ENCODE measurements around the gene RNF5.
"Not testable (repeated sequence)": the region's sequence is repeated elsewhere in the genome, so short reads cannot be mapped to it uniquely, and the experiment has no call there.

The RNF5 gene

GRCh38 chr6:32204268-32204715, 26.1 kb downstream of the RNF5 start:
- no peak for DNase-seq (ENCODE audit: low read depth, low spot score)

- DNase-seq (ENCODE audit: low read depth, low spot score): no peak
Measured at GRCh38 chr6:32208996-32209395, 30.8 kb downstream of the RNF5 start.

DNA sequence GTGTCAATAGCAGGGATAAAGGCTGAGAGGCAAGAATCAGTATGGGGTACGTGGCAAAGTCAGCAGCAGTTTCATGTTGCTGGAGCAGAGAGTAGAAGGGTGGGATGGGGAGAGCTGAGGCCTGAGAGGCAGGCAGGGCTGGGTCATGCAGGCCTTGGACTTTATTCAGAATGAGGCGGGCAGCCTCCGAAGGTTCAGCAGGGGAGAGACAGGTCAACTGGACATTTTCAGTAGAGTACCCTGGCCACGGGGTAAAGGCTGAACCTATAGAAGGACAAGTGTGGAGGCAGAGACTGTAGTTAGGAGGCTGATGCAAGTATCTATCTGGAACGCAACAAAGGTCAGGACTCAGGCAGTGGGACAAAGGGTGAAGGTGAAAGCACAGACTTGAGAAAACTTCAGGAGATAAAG, 32.0 kb downstream of the RNF5 start:
- no peak for DNase-seq (ENCODE audit: low read depth, low spot score)

- DNase-seq (ENCODE audit: low read depth, low spot score): not testable (repeated sequence)
Measured at GRCh38 chr6:32211432-32211831, 33.2 kb downstream of the RNF5 start.

DNA sequence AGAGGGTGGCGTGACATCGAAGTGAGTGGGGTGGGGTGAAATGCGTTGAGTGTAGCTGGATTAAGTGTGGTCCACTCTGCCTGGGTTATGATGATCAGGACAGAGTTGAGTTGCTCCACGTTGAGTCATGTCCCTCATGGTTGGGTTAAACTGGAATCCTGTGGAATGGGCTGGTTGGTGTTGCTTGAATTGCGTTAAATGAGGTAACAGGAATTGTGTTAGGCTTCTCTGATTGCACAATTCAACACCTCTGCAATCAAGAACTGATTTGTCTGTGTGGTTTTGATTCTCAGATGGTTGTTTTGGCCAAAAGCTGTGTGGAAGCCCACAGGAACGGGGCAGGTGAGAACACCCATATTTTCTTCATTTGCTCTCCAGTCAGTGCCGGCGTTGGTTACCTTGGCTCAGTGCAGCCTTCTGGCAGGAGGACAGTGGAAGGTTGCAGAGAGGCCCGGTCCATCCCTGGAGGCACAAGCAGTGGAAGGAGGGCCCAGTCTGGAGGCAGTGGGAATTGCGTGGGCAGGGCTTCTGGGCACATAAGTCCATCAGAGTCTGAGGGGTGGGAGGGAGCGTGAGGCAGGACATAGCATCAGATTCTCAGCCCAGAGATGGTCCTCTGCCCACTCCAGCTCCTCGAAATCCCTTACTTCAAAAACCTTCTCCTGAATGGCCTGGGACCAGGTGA, 34.0 kb downstream of the RNF5 start:
- DNase-seq (ENCODE audit: low read depth, low spot score): no peak

GRCh38 chr6:32213649-32214048, 35.4 kb downstream of the RNF5 start:
- DNase-seq (ENCODE audit: low read depth, low spot score): no peak

DNA sequence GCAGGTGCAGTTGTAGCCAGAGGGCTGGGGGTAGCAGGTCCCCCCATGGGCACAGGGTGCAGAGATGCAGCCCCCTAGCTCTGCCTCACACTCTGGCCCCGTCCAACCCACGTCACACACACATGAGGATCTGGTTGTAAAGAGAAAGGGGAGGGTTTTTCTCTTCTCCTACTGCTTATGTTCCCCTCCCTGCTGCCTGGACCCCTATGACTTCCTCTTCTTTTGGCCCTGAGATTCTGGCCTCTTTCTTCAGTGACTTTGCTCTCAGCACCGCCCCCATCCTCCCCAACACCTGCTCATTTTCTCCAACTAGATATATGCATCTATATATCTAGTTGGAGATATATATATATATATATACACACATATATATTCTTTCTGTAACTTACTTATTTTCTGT, 35.9 kb downstream of the RNF5 start:
- no peak for DNase-seq (ENCODE audit: low read depth, low spot score)

DNA sequence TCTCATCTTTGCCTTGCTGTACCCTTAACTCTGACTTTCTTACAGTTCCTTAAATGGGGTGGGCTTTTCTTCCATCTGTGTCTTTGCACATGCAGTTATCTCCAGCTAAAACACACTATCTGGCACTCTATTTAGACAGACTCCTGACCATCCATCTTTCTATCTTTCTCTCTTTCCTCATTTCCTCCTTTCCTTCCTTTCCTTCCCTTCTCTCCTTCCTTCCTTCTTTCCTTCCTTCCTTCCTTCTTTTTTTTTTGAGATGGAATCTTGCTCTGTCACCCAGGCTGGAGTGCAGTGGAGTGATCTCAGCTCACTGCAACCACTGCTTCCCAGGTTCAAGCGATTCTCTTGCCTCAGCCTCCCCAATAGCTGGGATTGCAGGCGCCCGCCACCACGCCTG, 37.4 kb downstream of the RNF5 start:
- no peak for DNase-seq (ENCODE audit: low read depth, low spot score)

GRCh38 chr6:32216285-32216684, 38.1 kb downstream of the RNF5 start:
- DNase-seq (ENCODE audit: low read depth, low spot score): no peak

DNA sequence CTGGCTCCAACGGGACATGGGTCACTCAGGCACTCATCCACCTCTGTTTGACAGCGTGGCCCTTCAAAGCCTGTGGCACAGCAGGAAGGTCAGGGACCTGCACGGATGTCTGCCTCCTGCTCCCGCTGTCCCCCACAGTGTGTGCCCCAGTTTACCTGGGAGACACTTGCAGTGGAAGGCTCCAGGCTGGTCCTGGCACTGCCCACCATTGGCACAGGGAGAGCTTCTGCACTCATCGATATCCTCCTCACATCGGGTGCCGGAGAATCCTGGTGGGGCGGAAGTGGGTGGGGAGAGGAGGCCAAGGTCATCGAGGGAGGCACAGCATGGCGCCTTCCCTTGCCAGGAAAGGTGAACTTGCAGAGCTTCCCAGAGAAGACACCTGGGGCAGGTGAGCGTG, 38.8 kb downstream of the RNF5 start:
- no peak for DNase-seq (ENCODE audit: low read depth, low spot score)

DNA sequence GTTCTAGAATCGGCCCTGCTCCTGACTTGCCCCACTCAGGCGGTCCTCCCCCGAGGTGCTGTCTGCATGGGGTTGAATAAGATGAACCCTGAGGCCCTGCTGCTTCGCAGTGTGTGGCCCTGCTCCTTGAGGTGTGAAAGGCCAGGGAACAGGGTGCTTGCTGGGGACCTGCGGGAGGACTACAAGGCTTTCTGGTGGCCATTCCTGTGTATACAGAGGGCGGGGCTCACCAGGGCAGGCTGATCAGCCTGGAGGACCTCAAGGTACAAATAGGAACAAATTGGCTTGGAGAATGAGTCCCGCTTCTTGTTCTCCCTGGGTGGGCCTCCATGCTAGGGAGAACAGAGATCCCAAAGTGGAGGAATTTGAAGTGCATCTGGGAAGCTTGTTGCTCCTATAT, 40.0 kb downstream of the RNF5 start:
- DNase-seq (ENCODE audit: low read depth, low spot score): no peak

DNA sequence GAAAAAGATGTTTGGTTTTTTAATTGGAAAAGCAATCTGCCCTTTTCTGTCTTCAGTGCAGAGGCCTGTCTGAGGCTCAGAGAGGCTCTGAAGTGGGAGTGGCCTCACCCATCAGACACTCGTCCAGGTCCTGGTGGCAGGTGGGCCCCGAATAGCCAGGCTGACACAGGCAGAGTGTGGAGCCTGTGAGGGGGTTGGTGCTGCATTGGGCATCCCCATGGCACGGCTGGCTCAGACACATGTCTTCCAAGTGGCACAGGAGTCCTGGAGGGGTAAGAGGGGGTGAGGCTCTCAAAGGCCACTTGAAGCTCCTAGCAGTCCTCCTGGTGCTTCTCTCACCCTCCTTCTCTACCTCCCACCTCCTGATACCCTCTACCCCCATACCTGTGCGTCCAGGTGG, 41.8 kb downstream of the RNF5 start:
- no peak for DNase-seq (ENCODE audit: low read depth, low spot score)

DNA sequence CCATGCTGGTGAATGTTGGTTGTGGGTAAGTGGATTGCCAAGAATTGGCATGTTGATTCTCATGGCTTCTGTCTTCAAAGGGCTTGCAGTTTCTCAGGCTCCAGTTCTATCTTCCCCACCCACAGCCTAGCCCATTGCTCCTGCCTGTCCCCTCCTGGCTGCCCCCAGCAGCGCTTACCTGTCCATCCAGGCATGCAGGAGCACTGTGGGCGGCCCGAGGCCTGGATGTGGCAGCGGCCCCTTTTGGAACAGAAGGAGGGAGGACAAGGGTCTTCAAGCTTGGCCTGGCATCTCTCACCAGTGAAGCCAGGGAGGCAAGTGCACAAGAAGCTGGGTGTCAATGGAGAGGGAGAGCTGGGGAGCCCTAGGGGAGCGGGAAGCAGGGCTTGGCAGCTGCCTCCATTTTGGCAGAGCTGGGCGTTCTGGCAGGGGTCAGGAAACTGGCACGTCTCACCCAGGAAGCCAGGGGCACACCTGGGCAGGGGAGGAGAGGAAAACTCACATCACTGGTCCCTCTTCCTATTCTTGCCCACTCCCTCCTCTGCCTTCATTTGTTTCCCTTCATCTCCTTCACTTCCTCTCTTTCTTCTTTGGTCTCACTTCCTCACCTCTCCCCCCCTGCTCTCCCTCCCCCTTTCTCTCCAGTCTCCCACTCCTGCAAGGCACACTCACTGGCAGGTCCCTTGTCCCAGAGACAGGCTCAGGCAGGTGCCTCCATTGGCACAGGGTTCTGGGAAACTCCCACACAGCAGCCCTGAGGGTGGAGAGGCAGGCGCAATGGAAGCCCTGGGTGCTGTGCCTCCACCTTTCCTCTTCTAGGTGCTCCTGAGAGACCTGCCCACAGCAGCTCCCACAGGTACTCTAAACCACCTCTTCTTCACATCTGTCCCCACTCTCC, 44.4 kb downstream of the RNF5 start:
- no peak for DNase-seq (ENCODE audit: low read depth, low spot score)

- DNase-seq (ENCODE audit: low read depth, low spot score): no peak
Measured at GRCh38 chr6:32223258-32224235, 45.3 kb downstream of the RNF5 start, which contains the start of gene NOTCH4. Gene NOTCH4, minus strand, starts transcription at chr6:32224067. Its CDS starts 139 bp downstream, at chr6:32223928.

- DNase-seq (ENCODE audit: low read depth, low spot score): no peak
Measured at GRCh38 chr6:32224696-32225095, 46.5 kb downstream of the RNF5 start.

DNA sequence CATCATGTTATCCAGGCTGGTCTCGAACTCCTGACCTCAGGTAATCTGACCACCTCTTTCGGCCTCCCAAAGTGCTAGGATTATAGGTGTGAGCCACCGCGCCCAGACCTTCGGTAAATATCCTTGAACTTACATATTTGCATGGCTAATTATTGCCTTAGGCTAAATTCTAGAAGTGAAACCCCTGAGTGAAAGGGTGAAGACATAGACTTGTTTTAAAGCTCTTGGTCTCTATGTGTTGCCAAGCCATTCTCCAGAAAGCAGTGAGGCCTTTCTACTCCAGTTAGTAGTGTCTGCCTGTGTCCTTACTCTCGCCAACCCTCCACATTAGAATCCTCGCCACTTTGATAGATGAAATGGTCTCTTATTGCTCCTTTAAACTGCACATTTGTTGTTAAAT, 48.2 kb downstream of the RNF5 start:
- no peak for DNase-seq (ENCODE audit: low read depth, low spot score)
